ENCODE data around the gene IL31.
A peak's percentile ranks its signal among the peaks of the same experiment; 100 is the strongest.
"Not testable (repeated sequence)": the region's sequence is repeated elsewhere in the genome, so short reads cannot be mapped to it uniquely, and the experiment has no call there.

IL31 gene

DNA sequence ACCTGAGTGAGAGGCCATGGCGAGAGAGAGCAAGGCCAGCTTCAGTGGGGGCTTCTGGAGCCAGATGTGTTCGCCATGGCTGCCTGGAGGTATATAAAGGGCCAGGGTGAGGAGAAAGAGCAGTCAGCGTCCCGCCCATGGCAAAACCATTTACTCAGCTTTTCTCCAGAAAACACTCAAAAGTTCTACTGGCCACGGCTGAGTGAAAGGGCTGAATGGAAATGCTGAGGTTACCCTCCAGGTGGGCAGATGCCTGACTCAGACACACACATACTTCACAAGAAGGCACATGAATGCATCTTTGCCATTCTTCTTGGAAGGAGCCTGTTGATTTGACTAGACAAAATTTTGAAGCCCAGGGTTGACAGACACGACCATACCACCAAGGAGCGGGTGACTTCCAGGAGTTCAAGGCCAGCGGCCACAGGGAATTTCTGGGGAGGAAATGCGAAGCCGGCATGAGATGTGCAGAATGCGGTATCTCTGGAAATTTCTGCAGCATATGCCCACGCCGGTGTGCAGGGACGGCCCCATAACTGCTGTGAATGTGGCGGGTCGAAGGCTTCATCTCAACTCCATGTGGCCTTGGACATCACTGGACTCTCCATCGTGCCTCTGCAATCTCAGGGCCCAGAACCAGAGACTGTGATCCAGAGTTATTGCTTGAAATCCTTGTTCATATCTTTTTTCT is at the start of gene IL31:
IL31 (minus strand) TSS at position 67 of the 691 bp plus-strand sequence; CDS start at position 18, 49 bp downstream.
- DNase-seq (ENCODE audit: low read depth in 1 of 2, low spot score in 1 of 2), result no peak

DNA sequence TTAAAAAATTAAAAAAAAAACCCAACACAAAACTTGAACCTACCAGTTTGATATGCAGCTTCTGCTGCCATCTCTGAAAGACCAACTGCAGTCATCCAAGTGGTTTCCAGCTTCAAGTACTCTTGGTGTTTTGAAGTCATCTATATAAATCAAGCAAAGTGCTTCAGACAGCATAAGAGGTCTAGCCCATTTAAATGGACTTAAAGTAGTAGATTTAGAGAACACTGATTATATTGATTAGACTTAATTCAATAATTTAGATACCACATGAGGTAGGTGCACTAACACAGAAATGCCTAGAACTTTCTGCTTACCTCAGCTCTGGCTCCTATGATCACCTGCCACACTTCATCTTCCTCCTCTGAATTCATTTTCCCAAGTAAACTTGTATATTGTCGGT is 42.4 kb upstream of the IL31 start:
- DNase-seq (ENCODE audit: low read depth in 1 of 2, low spot score in 1 of 2), result no peak

DNA sequence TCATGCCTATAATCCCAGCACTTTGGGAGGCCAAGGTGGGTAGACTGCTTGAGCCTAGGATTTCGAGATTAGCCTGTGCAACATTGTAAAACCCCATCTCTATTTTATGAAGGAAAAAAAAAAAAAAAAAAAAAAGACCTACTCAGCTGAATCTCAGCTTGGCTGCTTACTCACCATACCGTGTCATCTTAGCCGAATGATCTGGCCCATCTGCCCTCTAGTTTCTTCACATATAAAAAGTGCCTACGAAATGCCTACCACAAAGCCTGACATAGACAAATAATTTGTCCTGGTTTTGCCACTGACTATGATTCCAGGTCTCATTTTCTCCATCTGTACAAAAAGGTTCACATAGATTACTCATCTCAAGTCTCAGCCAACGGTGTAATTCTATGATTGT is 41.8 kb upstream of the IL31 start:
- DNase-seq (ENCODE audit: low read depth in 1 of 2, low spot score in 1 of 2), result no peak

DNA sequence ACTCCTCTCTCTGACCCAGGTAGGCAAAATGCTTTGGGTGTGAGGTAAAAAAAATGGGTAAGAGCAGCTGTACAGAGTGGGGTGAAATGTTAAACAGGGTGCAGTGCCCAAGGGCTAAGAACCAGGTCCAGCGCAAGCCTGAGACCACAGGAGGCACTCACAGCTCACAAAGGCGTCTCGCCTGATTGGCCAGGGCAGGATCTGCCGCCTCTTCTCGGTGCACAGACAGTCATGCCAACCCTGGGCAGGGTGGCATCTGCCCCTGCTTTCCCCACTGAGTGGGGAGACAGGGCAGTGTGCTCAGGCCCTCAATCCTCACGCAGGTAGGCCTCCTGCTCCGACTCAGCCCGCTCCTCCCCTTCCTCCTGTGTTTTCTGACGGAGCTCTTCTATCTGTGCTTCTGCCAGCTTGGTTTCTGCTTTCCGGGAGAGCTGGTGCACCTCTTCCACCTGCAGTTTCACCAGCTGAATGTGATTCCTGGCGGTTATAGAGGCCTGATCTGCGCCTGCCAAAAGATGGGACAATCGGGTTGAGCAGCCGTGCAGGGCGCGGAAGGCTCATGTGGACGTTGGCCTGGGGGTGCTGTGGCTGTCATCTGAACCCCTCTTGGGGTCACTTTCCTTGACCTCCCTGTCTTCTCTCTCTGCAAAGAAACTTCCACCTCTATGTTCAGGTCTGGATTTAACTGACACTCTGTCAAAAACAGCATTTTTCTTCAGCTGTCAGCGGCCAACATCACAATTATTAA is 34.2 kb upstream of the IL31 start:
- no peak for DNase-seq (ENCODE audit: low read depth in 1 of 2, low spot score in 1 of 2)

DNA sequence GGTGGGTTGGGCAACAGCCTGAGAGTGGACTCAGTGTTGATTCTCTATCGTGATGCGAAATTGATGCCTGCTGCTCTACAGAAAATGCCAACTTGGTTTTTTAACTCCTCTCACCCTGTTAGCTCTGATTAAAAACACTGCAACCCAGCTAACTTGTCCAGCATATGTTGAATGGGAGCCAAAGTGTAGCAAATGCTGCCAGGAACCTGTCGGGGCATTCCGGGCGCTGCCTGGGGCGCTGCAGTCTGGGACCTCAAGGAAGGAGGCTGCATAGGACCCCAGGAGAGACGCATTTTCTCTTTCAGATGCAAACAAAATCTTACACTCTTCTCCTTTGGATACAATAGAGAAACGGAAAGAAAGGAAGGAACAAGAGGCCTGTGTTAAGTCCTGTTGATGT is 33.4 kb upstream of the IL31 start:
- no peak for DNase-seq (ENCODE audit: low read depth in 1 of 2, low spot score in 1 of 2)

DNA sequence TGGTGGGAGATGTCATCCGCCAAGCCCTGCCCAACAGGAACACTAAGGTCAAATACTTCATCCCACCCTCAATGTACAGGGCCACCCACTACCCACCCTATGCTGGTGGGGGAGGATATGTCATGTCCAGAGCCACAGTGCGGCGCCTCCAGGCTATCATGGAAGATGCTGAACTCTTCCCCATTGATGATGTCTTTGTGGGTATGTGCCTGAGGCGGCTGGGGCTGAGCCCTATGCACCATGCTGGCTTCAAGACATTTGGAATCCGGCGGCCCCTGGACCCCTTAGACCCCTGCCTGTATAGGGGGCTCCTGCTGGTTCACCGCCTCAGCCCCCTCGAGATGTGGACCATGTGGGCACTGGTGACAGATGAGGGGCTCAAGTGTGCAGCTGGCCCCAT is 33.0 kb upstream of the IL31 start:
- DNase-seq (ENCODE audit: low read depth in 1 of 2, low spot score in 1 of 2), result no peak

DNA sequence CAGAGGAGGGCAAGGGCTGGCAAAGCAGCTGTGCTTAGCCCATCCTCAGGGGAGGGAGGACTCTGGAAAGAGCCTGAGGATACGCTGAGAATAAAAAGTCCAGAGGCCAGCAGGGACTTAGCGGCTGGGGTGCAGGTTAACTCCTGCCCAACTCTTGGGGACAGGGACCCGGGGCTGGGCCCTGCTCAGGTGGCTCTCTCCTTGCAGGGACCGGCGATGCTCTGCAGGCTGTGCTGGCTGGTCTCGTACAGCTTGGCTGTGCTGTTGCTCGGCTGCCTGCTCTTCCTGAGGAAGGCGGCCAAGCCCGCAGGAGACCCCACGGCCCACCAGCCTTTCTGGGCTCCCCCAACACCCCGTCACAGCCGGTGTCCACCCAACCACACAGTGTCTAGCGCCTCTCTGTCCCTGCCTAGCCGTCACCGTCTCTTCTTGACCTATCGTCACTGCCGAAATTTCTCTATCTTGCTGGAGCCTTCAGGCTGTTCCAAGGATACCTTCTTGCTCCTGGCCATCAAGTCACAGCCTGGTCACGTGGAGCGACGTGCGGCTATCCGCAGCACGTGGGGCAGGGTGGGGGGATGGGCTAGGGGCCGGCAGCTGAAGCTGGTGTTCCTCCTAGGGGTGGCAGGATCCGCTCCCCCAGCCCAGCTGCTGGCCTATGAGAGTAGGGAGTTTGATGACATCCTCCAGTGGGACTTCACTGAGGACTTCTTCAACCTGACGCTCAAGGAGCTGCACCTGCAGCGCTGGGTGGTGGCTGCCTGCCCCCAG is 32.3 kb upstream of the IL31 start:
- no peak for DNase-seq (ENCODE audit: low read depth in 1 of 2, low spot score in 1 of 2)

DNA sequence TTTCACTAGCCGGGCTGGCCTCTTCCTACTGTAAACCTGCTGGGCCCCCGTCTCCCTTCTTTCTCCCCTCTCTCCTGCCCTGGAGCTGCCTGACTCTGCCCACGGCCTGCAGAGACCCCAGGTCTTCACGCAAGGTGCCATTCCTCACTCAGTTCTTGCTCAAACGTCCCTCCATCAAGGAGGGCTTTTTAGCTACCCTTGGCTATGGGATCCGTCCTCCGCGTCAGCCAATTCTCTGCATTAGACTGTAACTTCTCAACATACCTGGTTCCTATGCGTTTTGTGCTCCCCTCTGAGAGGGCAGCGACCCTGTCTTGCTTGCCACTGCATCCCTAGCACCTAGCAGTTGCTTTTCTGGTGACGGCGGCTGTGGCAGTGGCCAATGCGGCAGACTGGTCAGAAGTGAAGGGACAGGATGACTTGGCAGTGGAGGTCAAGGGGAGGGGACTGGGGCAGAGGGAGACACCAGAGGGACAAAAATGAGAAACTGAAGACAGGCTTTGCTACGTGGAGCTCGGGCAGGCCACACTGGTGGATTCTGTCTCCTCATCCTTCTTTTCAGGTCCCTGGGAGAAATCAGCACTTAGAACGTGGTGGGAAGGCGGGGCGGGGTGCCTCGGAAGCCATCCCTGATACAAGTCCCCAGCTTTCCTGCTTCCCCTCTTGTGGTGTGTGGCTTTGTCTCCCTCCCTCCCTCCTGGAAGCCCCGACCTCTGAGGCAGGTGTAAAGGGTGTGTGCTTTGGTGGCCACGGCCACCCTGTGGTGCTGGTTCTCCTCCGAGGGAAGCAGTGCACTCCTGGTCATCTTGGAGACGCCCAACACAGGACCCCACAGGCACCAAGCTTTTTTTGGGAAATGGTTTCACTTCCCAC is 31.3 kb upstream of the IL31 start:
- DNase-seq (ENCODE audit: low read depth in 1 of 2, low spot score in 1 of 2), result no peak

DNA sequence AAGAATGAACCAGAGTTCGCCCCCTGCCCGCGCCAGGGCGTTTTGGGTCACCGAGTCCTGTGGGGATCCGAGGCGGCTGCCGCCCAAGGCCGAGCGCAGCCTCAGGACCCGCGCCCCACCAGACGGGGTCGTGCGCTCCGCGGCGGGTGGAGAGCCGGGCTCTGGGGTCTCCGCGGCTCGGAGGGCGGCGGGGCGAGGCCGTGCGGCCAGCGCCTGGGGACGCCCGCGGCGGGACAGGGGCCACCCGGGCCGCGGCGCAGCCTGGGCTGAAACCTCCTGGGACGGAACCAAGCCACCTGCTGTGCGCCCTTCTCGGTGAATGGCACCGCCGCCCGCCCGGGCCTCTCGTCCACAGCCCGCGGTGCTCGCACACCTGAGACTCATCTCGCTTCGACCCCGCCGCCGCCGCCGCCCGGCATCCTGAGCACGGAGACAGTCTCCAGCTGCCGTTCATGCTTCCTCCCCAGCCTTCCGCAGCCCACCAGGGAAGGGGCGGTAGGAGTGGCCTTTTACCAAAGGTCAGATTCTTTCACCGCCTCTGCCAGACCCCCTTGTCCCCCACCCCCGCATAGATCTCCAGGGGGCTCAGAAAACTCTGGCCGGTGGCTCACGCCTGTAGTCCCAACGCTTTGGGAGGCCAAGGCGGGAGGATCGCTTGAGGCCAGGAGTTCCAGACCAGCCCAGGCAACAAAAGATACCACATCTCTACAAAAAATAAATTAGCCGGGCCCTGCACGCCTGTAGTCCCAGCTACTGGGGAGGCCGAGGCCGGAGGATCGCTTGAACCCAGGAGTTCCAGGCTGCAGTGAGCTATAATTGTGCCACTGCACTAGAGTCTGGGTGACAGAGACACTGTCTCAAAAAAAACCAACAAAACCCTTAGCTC is 30.4 kb upstream of the IL31 start:
- DNase-seq (ENCODE audit: low read depth in 1 of 2, low spot score in 1 of 2), result no peak

DNA sequence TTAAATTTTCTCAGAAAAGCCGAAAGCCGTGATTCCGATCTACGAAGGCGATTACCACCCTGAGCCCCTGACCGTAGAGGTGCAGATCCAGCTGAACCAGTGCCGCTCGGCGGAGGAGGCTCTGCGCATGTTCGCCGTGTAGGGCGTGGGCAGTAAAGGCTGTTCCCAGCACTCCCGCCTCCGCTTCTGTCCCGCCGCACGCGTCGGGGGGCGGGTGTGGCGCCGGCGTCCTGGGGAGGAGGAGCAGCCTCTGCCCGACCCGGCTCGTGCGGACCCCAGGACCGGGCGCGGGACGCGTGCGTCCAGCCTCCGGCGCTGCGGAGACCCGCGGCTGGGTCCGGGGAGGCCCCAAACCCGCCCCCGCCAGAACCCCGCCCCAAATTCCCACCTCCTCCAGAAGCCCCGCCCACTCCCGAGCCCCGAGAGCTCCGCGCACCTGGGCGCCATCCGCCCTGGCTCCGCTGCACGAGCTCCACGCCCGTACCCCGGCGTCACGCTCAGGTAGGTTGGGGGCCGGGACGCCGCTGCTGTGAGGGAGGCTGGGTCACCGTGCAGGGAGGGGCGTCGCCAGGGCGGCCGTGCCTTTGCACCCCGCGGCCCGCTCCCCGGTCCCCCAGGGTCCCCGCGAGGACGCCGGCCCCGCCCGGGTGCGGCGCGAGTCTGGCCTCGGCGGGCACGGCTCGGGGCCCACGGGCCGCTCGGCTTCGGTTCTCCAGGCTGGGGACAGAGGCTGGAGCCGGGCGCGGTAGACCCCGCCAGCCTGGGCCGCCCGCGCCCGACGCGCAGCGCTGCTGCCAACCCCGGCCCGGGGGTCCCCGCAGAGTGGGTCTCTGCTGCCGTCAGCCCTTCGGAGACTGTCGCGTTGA is 29.5 kb upstream of the IL31 start, which contains the start of gene B3GNT4:
B3GNT4 (plus strand) TSS at position 409 of the 866 bp plus-strand sequence. CDS start 910 bp downstream, outside the sequence.
- DNase-seq (ENCODE audit: low read depth in 1 of 2, low spot score in 1 of 2), result peak; percentile 45 to 57

DNA sequence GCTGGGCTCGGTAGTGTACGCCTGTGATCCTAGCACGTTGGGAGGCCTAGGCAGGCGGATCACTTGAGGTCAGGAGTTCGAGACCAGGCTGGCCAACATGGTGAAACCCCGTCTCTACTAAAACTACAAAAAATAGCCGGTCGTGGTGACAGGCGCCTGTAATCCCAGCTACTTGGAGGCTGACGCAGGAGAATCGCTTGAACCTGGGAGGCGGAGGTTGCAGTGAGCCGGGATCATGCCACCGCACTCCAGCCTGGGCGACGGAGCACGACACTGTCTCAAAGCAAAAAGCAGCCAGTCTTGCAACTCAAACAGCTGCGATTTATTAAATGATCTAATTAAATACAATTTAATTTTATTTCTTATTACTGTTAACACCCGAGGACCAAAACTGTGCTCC is 28.8 kb upstream of the IL31 start:
- DNase-seq (ENCODE audit: low read depth in 1 of 2, low spot score in 1 of 2), result not testable (repeated sequence)

DNA sequence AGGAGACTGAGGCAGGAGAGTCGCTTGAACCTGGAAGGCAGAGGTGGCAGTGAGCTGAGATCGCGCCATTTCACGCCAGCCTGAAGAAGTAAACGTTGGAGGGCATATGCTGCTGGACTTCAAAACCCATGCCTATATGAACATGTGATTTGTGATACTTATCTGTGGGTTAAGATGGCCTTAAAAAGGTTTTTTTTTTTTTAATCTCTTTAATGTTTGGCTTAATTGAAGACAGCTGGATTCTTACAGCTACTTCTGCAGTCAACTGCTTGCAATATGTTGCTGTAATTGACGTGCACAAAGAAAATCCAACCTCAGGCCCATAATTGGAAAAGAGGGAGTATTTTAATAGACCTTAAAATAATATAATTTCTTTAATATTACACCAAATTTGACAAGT is 28.0 kb upstream of the IL31 start:
- DNase-seq (ENCODE audit: low read depth in 1 of 2, low spot score in 1 of 2), result no peak

DNA sequence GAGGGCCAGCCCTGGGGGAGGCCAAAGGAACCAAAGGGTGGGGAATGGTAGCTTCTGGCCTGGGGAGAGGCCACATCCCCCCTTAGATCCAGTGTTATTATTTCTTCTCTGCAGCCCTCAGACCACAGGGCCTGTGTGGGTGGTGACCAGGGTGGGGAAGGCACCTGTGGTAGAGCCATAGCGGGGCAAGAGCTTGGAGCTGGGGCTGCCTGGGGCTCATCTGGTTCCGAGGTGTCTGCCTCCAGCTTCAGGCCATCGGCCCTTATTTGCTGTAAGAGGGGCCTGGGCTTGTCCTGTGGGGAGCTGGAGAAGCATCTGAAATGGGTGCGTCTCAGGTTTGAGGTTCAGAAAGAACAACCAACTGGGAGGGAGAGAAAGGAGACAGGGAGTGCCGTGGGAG is 27.4 kb upstream of the IL31 start:
- DNase-seq (ENCODE audit: low read depth in 1 of 2, low spot score in 1 of 2), result no peak

DNA sequence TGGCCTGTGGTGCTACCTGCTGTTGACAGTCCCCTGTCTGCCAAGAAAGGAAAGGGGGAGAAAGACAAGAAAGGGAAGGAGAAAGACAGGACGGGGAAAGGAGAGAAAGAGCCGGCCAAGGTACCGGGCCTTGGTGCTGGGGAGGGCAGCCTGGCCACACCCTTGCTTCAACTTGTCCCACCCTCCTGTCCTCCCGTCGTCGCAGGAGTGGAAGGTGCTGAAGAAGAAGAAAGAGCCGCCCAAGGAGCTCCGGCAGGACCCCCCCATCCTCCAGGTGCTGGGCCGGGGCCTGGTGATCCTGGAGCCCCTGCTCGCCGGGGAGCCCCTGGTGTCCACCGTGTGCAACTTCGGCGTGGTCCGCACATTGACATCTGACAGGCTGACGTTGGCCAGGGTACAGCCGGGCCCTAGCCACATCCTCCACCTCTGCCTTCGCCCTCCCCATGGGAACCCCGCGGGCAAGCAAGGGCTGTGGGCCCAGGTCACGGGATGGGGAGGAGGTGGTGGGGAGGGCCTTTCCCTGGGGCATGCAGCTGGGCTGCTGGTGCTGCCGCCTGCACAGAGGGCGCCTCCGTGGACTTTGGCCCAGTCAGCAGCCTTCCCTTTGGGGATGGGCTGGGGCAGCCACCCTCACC is 26.6 kb upstream of the IL31 start:
- DNase-seq (ENCODE audit: low read depth in 1 of 2, low spot score in 1 of 2), result no peak

DNA sequence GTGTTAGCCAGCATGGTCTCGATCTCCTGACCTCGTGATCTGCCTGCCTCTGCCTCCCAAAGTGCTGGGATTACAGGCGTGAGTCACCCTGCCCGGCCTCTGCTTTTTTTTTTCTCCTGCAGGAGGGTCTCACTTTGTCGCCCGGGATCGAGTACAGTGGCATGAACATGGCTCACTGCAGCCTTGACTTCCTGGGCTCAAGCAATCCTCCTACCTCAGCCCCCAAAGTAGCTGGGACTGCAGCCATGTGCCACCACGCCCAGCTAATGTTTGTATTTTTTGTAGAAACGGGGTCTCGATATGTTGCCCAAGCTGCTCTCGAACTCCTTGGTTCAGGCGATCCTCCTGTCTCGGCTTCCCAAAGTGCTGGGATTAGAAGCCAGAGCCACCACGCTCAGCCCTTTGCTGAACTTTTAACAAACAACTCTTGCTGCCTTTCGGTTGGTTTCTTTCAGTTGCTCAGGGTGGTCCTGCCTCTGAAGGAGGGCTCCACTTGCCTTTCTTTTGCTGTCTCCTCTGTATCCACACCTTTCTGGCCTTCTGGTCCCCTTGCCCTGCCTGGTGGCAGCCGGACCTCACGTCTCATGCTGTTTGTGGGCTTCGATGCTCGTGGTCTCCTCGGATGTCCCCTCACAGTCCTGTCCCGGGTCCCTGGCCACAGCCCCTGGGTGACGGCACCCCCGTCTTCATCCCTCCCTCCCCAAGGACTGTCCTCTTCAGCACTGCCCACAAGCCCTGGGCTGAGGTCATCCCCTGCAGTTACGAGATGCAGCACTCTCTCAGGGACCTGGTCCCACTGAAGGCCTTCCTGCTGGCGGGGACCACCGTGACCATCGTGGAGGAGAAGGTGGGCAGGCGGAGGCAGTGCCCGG is 25.7 kb upstream of the IL31 start:
- no peak for DNase-seq (ENCODE audit: low read depth in 1 of 2, low spot score in 1 of 2)

DNA sequence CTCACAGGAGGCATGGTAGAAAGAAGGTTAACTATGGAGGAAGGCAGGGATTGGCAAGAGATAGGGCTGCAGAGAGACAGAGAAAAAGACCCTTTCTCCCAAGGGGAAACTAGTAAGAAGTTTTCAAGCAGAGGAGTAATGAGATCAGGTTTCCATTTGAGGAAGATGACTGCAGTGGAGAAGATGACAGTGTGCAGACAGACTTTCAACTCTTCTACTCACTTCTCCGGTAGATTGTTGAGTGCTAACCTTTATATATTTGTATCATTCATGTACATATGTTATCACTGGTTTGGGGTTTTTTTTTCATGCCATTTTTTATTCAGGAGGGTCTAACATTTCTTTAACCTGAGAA is 23.6 kb upstream of the IL31 start:
- DNase-seq (ENCODE audit: low read depth in 1 of 2, low spot score in 1 of 2), result no peak

DNA sequence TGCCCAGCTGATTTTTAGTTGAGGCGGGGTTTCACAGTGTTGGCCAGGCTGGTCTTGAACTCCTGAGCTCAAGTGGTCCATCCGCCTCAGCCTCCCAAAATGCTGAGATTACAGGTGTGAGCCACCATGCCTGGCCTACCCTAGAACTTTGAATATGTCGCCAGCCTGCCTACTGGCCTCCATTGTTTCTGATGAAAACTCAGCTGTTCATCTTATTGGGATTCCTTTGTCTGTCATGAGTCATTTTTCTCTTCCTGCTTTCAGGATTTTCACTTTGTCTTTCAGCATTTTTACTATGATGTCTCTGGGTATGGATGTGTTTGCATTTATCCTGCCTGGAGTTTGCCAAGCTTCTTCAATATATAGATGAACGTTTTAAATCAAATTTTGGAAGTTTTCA is 21.4 kb upstream of the IL31 start:
- DNase-seq (ENCODE audit: low read depth in 1 of 2, low spot score in 1 of 2), result no peak

DNA sequence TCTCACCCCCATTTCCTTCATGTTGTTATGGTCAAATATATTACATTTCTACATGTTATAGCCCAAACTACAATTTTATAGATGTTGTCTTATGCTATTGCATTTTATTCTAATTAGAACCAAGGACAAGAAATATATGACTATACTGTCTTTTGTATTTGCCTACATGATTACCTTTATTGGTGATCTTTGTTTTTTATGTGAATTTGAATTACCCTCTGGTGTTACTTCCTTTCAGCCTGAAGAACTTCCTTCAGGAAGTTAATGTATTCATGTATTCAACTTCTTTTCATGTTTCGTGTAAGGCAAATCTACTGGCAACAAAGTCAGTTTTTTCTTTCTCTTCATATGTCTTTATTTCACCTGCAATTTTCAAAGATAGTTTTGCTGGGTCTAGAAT is 20.8 kb upstream of the IL31 start:
- DNase-seq (ENCODE audit: low read depth in 1 of 2, low spot score in 1 of 2), result no peak

Measured in stimulated activated CD4-positive, alpha-beta T cell treated with anti-CD3 and anti-CD28 coated beads, Interleukin-15, amount 100 ng/mL, for 1 hour (primary cell).